MCF 10A (cell line): ENCODE results near the gene CTSA. TPM values are rescaled to one million over a fixed set of nuclear protein-coding genes. Genes with fewer than 3 reads are reported as not detected.
A peak's percentile ranks its signal among the peaks of the same experiment; 100 is the strongest.

Experiments used
- BruUV-seq: library from RNA; stranded (reverse); fragments of 400-500 nt; replicated peaks from 2 replicates; lab custom pipeline; 2021; lab: Mats Ljungman, UMichigan
- CTCF ChIA-PET: fragments of 300-600 bp; sonication (Branson Sonifier 250); formaldehyde crosslinking; extraction: SDS; loops from one replicate; lab custom pipeline; 2021; ENCODE audit warnings: antibody characterized with exemption, inconsistent platforms; lab: Yijun Ruan, JAX
- POLR2A ChIA-PET: fragments of 300-600, 350-650 bp; sonication (Branson Sonifier 250); formaldehyde crosslinking; extraction: SDS; loops from one replicate; lab custom pipeline; 2020; ENCODE audit warnings: antibody characterized with exemption, inconsistent platforms; lab: Yijun Ruan, JAX
- DNase-seq: peaks from one replicate; pipeline ENCODE4 v3.0.0-alpha.2; 2018; ENCODE audit not compliant: unreplicated experiment
- H3K27ac Mint-ChIP-seq: one replicate; pipeline ENCODE4 v1.8.0; 2022; ENCODE audit warnings: mild to moderate bottlenecking, low read depth, mixed read lengths; ENCODE audit not compliant: unreplicated experiment
- H3K27me3 Mint-ChIP-seq: one replicate; pipeline ENCODE4 v1.8.0; 2022; ENCODE audit warnings: mixed read lengths; ENCODE audit not compliant: insufficient read depth, unreplicated experiment
- H3K36me3 Mint-ChIP-seq: one replicate; pipeline ENCODE4 v1.8.0; 2022; ENCODE audit warnings: mild to moderate bottlenecking, moderate library complexity, mixed read lengths; ENCODE audit not compliant: insufficient read depth, unreplicated experiment
- H3K4me1 Mint-ChIP-seq: one replicate; pipeline ENCODE4 v1.8.0; 2022; ENCODE audit warnings: mixed read lengths; ENCODE audit not compliant: insufficient read depth, unreplicated experiment
- H3K4me3 Mint-ChIP-seq: one replicate; pipeline ENCODE4 v1.8.0; 2022; ENCODE audit warnings: mild to moderate bottlenecking, moderate library complexity, mixed read lengths; ENCODE audit not compliant: unreplicated experiment
- H3K9me3 Mint-ChIP-seq: one replicate; pipeline ENCODE4 v1.8.0; 2022; ENCODE audit warnings: mixed read lengths; ENCODE audit not compliant: unreplicated experiment
- intact Hi-C: fragments of 100-400 bp; cut with micrococcal nuclease; formaldehyde crosslinking; loops from 2 replicates; pipeline ENCODE4 v1.14.1; 2022
- total RNA-seq: library from RNA; stranded (reverse); gene quantifications from 2 replicates; pipeline ENCODE4 v1.2.3, GENCODE V29; 2022
- TF ChIP-seq, protein P1 (sequence below): fragments of 200-600 bp; IDR thresholded peaks from one replicate; pipeline ENCODE4 v1.8.0; 2022; ENCODE audit warnings: antibody characterized with exemption, mild to moderate bottlenecking; ENCODE audit not compliant: unreplicated experiment

CTSA gene
- total RNA-seq, 1 experiment from 2014 or later, result 25.3 TPM

DNA sequence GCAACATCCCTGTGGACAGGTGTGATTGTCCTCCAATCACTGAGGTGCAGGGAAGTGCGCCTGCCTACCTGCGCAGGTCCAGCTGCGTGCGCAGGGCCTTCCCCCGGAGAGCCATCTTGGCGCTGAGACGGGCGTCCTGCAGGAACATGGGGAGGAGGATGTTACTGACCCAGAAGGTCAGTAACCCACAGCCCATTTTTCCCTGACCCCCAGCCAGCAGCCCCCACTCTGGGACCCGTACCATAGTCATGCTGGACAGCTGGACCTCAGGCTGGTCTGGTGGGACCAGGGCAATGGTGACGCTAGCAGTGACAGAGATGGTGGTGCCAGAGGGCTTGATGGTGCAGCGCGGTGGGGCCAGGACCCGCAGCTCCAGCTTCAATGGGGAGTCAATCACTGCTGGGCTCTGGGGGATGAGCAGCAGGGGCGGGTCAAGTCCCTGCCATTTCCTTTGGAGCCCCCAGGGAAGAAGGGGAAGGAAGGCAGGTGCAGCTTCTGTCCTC is 11.1 kb downstream of the CTSA start:
- CTCF ChIA-PET, result interaction anchor here (0.5 kb wide), 1 partner anchor 891 kb away, joined by 4 read pairs; no protein-coding TSS in a partner anchor
- Mint-ChIP-seq H3K4me3 (no peak overlapping the region), H3K27me3 (no peaks in the 10 kb centered on the region), H3K9me3 (no peaks in the 10 kb centered on the region), H3K27ac (no peak overlapping the region), H3K4me1 (peaks cover 8% of the 10 kb centered on the region), H3K36me3 (peaks cover 7% of the 10 kb centered on the region)
- intact Hi-C loops, result no loop called here
- BruUV-seq, result no TSS peak
- DNase-seq, result no peak
- TF ChIP-seq, protein P1, sequence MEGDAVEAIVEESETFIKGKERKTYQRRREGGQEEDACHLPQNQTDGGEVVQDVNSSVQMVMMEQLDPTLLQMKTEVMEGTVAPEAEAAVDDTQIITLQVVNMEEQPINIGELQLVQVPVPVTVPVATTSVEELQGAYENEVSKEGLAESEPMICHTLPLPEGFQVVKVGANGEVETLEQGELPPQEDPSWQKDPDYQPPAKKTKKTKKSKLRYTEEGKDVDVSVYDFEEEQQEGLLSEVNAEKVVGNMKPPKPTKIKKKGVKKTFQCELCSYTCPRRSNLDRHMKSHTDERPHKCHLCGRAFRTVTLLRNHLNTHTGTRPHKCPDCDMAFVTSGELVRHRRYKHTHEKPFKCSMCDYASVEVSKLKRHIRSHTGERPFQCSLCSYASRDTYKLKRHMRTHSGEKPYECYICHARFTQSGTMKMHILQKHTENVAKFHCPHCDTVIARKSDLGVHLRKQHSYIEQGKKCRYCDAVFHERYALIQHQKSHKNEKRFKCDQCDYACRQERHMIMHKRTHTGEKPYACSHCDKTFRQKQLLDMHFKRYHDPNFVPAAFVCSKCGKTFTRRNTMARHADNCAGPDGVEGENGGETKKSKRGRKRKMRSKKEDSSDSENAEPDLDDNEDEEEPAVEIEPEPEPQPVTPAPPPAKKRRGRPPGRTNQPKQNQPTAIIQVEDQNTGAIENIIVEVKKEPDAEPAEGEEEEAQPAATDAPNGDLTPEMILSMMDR, result no peak
- POLR2A ChIA-PET, result interaction anchor here (0.9 to 1.6 kb wide), 4 partner anchors 8 to 22 kb away, joined by 3 to 4 read pairs (median 3); no protein-coding TSS in a partner anchor

DNA sequence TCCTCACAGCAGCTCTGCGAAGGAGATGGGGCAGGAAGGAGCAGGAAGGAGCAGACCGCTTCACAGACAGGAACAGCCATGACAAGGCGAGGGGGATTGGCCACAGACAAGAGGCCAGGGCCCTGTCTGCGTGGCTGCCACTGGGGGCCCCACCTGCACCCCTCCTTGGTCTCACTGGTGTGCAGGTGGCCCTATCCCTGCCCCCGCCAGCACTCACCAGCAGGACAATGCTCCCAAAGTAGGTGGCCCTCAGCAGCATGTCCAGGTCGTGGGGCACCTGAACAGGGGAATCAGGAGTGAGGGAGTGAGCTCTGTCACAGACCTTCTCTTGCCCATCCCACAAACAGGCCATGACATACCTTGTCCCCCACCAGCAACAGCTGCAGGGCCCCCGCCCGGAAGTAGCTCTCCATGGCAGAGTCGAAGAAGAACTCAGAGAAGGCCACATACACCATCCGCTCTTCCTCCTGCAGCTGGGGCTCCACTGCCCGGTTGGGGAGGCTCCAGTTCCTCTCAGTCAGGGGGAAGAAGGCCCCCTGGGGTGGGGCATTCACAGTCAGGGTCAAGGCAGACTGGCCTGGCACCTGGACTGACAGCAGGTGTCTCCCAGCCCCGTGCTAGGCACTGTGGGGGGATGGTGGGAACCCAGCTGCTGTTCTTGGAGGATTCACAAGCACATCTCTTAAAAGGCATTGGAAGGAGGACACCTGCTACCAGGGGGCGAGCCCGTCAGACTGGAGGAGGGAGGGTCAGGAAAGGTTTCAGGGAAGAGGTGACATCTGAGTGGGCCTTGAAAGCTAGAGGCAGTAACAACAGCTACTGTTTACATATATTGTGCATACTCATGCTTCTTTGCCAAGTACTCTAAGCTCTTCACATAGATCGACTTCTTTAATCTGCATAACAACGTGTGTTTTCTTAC is 13.7 kb downstream of the CTSA start:
- Mint-ChIP-seq H3K4me1 (peaks cover 8% of the 10 kb centered on the region), H3K27me3 (no peaks in the 10 kb centered on the region), H3K4me3 (no peak overlapping the region), H3K36me3 (no peaks in the 10 kb centered on the region), H3K9me3 (no peaks in the 10 kb centered on the region), H3K27ac (no peak overlapping the region)
- TF ChIP-seq, protein P1, result no peak
- intact Hi-C loops, result no loop called here
- POLR2A ChIA-PET, result interaction anchor here (0.6 to 2.9 kb wide), 24 partner anchors 10 to 1188 kb away, joined by 3 to 49 read pairs (median 4); partner anchors contain the start of genes CTSA, NEURL2, PCIF1 and SNX21
- CTCF ChIA-PET, result interaction anchor here (0.6 to 1.4 kb wide), 8 partner anchors 13 to 614 kb away, joined by 3 to 5 read pairs (median 4); partner anchors contain the start of gene CTSA
- no peak for DNase-seq
- BruUV-seq, result no TSS peak

DNA sequence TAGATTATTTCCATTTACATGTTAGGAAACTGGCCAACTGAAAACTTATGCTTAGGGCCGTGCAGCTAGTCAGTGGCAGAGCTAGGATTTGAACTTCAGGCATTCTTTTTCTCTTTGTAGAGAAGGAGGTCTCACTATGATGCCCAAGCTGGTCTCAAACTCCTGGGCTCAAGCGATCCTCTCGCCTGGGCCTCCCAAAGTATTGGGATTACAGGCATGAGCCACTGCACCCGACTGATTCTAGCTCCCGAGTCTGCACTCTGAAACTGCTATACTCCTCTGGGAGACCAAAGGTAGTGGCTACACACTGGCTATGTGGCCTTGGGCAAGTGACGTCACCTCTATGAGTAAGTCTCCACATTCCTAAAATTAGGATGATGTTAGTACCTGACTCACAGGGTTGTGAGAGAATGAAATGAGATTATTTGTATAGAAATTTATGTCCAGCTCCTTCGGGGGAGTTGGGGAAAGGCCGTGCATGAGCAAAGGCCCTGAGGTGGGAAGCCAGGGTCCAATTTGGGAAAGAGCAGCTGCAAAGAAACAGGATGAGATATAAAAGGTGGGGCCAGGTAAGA is 14.5 kb downstream of the CTSA start:
- Mint-ChIP-seq H3K4me3 (peak overlapping the region; percentile 2), H3K4me1 (peaks cover 9% of the 10 kb centered on the region), H3K36me3 (no peaks in the 10 kb centered on the region), H3K27ac (peak overlapping the region; percentile 55), H3K27me3 (no peaks in the 10 kb centered on the region), H3K9me3 (no peaks in the 10 kb centered on the region)
- TF ChIP-seq, protein P1, result no peak
- ChIA-PET CTCF (interaction anchor here (0.6 to 1.4 kb wide), 7 partner anchors 14 to 95 kb away, joined by 3 to 5 read pairs (median 4); partner anchors contain the start of gene CTSA), POLR2A (interaction anchor here (0.6 to 2.9 kb wide), 26 partner anchors 9 to 1189 kb away, joined by 3 to 49 read pairs (median 4); partner anchors contain the start of genes CTSA, NEURL2, PCIF1 and SNX21)
- no TSS peak for BruUV-seq
- intact Hi-C loops, result no loop called here
- DNase-seq, result peak; percentile 91
